Stimulated activated naive CD8-positive, alpha-beta T cell treated with anti-CD3 and anti-CD28 coated beads, Interleukin-15, Interleukin-2, amounts not matched to agents 100 U/mL and 50 U/mL, for 24 hours (primary cell): ENCODE results near the gene EMCN.
"Not testable (repeated sequence)": the region's sequence is repeated elsewhere in the genome, so short reads cannot be mapped to it uniquely, and the experiment has no call there.

Experiments
- ATAC-seq: fragments of 150-1000 bp; cut with Tn5 transposase; one replicate; pipeline ENCODE4 v1.10.0; 2021
- DNase-seq: peaks from one replicate; pipeline ENCODE4 v3.0.0; 2021

Gene EMCN

DNA sequence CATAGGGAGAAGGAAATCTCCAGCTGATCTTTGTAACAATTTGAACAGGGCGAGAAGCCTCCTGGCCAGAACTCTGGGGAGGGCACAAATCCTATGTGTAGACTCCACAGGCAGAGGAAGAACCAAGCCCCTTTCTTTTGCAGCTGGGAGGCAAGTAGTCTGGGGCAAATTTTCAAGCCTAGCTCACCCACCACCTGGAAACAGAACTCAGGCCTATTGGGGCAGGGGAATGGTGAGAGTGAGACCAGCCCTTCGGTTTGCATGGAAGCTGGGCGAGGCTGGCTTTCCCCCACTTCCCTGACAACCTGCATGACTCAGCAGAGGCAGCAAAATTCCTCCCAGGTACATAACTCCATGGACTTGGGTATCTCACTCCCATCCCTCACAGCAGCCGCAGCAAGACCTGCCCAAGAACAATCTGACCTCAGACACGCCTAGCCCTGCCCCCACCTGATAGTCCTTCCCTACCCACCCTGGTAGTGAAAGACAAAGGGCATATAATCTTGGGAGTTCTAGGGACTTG, 138.2 kb downstream of the EMCN start:
- DNase-seq (no peak), ATAC-seq (no peak)

DNA sequence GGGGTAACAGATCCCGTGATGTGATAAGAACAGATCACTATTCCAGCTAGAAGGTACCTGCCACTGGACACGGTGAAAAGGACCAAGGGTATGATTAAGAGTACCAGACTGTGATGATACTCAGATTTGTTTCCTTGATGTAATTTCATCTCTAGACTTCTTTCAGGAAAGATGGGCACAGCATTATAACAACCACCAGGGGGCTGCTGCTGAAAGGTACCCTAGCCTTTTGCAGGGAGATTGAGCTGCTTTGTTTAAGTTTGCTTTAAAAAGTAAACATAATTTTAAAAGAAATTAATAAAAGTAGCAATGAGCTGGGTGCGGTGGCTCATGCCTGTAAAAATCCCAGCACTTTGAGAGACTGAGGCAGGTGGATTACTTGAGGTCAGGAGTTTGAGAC, 145.4 kb downstream of the EMCN start:
- ATAC-seq (no peak), DNase-seq (peak; percentile 5)

DNA sequence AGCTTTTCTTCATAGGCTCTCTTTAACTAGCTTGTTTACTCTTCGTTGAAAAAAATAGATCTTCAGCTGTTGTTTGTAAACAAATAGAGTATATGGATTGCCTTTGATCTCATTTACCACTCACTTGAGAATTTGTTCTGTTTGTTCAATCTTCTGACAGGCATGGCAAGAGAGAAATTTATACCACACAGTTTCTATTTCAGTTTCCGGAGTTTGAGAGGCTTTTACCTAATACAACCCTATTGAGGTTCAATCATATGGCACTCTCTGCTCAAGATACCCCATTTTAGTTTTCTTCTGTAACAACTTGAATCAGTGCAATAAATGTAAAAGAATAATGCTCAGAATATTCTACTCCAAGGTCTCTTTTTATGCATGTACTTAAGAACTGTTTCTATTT, 148.0 kb downstream of the EMCN start:
- no peak for ATAC-seq
- no peak for DNase-seq

DNA sequence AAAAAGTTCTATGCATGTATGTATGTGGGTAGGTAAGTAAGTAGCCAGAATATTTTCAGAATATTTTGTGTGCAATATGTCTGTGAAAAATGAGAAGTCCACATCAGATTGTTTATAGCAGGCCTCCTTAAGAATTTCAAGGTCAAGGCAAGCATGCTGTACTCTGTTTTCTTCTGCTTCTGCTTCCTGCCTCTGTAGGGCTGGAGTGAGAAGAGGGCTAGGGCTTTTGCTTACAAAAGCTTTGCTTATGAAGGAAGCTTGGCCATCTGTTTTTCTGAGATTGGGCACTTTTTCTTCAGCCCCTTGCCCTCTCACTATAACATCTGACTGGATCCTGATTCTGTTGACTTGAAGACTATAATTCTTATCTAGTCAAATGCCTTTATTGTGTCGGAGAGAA, 150.4 kb downstream of the EMCN start:
- no peak for ATAC-seq
- no peak for DNase-seq

DNA sequence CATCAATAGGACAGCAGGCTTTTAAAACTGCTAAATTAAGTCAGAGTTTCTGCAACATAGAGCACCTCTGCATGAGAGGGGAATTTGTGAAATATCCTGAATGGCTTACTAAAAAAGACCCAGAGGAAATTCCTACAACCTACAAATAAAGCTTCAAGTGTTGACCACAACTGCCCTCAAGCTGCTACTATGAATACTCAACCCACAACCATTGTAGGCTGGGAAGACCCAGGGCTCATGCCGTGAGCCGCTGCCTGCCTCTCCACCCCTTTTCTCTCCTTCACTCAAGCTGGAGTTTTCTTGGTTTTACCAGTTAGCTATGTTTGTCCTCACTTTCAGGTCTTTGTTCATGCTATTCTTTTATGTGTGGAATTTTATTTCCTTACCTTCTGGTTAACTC, 151.6 kb downstream of the EMCN start:
- DNase-seq (no peak), ATAC-seq (no peak)

DNA sequence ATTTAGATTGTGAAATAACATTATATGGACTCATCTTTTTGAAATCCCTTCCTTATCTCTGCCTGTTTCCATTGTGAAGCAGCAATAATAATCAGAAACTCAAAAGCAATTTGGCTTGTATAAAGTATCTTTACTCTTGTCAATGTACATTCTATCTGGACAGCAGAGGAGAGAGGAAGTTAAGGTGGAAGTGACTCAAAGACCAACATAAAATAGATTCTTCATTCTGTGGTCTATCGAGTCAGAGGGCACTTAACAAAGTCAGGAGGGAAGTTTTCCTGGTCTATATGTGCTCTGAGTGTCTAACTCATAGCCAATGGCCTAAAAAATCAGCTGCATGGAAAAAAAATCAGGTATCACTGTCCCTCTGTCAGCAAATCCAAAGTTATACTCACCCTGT, 155.5 kb downstream of the EMCN start:
- ATAC-seq, result no peak
- no peak for DNase-seq

DNA sequence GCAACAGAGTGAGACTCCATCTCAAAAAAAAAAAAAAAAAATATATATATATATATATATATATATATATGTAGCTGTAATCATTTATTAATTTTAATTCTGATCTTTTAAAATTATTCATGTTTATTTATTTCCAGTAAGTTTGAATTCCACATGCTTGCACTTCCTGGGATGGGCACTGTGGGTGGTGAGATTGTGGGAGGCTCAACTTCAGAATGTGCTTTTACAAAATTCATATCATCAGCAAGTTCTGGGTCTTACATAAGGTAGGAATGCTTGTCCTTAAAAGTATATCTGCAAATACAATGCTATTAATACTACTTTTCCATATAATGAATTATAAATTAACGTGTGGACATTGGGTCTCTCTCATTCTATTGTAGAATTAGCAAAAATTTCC, 156.5 kb downstream of the EMCN start:
- no peak for DNase-seq
- ATAC-seq, result no peak

DNA sequence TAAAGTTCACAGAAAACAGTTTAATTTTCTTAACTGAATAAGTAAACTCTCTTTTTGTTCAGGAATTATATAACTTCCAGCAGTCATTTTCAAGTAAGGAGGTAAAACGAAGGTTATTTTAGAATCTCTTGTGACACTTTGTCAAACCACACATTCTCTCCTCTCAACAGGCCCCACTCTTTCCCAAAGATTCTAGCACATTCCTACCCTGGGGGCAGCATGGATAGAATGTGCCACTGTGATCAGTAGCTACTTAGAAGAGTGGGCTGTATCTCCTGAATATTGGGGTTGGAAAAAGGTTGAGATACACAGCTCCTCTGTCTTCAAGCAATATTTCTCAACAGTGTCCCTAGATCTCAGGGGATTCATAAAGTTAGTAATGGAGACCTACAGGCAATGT, 157.6 kb downstream of the EMCN start:
- ATAC-seq (no peak), DNase-seq (no peak)

DNA sequence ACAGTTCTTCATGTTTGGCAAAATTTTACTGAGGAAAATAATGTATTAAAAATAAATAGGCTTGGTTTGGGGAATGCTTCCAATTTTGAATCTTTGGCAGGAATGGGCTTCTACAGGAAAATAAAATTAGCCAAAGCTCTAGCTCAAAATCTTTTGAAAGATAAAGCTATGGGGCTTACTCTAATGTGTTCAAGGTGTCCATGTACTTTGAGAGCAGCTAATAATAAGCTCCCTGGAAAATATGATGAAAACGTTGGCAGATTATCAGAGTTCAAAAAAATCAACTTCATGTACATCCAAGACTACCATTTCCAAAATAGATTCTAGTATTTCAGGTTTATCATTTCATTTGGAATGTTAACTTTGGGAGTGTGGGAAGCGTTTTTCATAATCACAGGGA, 158.4 kb downstream of the EMCN start:
- DNase-seq, result no peak
- ATAC-seq, result no peak

DNA sequence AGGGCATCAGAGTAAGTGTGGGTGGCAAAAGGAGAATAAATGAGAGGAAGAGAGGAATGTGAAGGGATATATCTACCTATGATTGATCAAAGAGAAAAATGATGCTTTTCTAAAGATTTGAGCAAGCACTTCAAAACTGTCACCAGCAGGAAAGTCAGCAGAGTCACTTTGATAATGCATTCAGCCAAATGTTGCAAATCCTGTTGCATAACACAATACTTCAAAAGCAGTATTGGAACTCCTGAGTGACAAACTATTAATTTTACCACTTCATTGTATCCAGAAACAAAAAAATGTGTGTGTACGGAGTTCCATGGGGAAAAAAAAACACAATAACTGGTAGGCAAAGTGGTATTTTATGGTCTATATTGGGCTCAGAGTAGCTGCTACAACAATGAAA, 160.3 kb downstream of the EMCN start:
- ATAC-seq (no peak), DNase-seq (no peak)

DNA sequence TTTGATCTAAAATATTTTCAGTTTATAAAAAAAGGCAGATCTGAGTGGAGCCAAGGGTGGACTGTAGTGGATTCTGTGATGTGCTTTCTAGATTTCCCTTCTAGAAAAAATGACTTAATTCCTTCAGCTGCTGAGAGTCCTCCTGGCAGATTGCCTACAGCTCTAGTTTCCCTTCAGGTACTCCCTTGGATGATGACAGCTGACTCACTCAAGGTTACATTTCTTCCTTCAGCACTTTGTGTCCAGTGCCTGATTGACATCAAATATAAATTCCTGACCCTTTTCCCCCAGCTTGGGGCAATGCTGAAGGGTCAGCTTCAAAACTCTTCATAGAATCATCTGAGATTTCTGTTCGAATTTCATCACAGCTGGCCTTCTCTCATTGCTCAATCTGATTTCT, 161.7 kb downstream of the EMCN start:
- DNase-seq (no peak), ATAC-seq (no peak)

DNA sequence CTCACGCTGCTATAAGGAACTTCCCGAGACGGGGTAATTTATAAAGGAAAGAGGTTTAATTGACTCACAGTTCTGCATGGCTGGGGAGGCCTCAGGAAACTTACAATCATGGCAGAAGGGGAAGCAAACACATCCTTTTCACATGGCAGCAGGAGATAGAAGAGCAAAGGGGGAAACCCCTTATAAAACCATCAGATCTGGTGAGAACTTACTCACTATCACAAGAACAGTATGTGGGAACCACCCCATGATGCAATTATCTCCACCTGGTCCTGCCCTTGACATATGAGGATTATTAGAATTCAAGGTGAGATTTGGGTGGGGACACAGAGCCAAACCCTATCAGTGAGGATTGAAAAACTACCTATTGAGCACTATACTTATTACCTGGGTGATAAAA, 165.5 kb downstream of the EMCN start:
- not testable (repeated sequence) for ATAC-seq, DNase-seq

DNA sequence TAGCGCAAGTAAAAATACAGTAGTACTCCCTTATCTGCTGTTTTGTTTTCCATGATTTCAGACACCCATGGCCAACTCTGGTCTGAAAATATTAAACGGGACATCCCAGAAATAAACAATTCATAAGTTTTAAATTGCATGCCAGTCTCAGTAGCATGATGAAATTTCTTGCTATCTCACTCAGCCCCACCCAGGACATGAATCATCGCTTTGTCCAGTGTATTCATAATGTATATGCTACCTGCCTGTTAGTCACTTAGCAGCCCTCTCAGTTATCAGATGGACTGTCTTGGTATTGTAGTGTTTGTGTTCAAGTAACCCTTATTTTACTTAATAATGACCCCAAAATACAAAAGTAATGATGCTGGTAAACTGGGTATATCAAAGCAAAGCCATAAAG, 169.3 kb downstream of the EMCN start:
- DNase-seq (no peak), ATAC-seq (no peak)

DNA sequence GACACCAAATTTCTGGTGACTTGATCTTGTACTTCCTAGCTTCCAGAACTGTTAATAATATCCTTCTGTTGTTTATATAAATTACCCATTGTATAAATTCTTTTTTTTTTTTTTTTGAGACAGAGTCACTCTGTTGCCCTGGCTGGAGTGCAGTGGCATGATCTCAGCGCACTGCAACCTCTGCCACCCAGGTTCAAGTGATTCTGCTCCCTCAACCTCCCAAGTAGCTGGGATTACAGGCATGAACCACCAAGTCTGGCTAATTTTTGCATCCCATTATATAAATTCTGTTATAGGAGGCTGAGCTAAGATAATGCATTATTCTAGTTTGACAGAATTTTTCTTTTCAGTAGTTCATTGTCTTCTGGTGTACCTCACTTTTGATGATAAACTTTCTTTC, 170.6 kb downstream of the EMCN start:
- ATAC-seq (no peak), DNase-seq (no peak)

DNA sequence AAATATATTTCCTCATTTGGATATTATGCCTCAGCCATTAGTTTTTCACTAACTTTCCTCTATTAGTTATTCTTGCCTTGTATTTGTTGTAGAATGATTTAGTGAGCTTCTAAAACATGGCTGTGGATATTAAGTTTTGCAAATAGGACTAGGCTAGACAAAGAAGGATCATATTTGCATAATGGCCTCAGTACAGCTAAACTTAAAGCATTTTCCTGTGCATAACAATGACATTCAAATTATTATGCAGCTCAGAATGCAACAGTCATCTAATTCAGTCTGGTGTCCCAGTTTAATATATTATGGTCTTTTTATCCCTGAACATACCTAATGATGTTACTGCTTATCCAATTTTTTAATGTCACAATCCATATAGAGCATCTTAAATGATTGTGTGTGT, 172.2 kb downstream of the EMCN start:
- ATAC-seq, result no peak
- no peak for DNase-seq
